ENCODE measurements around the gene KCNMB4. TPM values are rescaled to one million over a fixed set of nuclear protein-coding genes. Genes with fewer than 3 reads are reported as not detected.

The KCNMB4 gene
- polyA plus RNA-seq, 1 of the 3 experiments (the other 2 are of a cell fraction), result 0.74 TPM

DNA sequence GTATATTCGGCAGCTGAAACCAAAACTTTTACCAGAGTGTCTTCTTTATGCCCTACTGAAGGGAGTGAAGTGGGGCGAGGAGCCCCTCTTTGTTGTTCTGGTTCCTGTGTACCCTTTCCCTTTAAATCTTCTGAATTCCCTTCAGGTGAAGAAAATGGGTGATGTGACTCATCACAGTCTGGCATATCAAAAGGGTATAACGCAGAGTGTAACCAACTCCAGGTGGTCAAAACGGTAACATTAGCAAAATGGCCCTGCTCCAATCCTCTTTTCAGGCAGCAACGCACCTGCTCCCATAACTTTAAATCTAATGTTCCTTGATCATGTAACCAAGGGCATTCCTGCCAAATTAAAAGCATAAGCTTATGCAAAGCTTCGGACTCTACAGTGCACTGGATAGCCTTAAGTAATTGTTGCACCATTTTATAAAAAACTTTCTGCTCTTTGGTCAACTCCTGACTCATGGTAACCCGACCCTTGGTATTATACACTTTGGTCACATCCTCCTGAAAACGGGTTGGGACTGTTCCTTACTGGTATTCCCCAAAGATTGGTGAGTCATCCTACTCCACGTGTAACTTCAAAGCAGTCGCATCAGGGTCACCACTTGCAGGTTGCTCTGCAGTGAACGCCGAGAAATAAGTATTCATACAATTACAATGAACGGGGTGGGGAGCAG is 83.1 kb downstream of the KCNMB4 start:
- H3K36me3 ChIP-seq (replicated peaks in 1 of 2; ENCODE audit: control insufficient read depth in 1 of 2, insufficient read depth in 2 of 2, low read length in 1 of 2), result no peaks in the 10 kb centered on the region
- H3K79me2 ChIP-seq (ENCODE audit: insufficient read depth), result no peaks in the 10 kb centered on the region
- no peaks in the 10 kb centered on the region for H3K9me3 ChIP-seq
- H3K27ac ChIP-seq (ENCODE audit: low read depth in 2 of 2, low read length in 1 of 2), result no peak overlapping the region
- no peak overlapping the region for H2AFZ ChIP-seq (ENCODE audit: low read depth)
- TF ChIP-seq RXRA (IDR thresholded peaks at IDR 0.05; ENCODE audit: borderline replicate concordance, low read depth) (no peak), SIN3A (IDR thresholded peaks at IDR 0.05; ENCODE audit: borderline replicate concordance, low read depth, low read length) (no peak), ELF1 (IDR thresholded peaks at IDR 0.05) (no peak), TAF1 (IDR thresholded peaks at IDR 0.05; ENCODE audit: borderline replicate concordance, low read depth, low read length) (no peak), MEF2A (IDR thresholded peaks at IDR 0.05; ENCODE audit: borderline replicate concordance, low read depth) (no peak), EP300 (IDR thresholded peaks at IDR 0.05; ENCODE audit: borderline replicate concordance in 1 of 2, low read depth in 1 of 2, low read length in 1 of 2) (no peak), RAD21 (IDR thresholded peaks at IDR 0.05; ENCODE audit: low read length) (no peak), JUND (IDR thresholded peaks at IDR 0.05) (no peak), GATA2 (CRISPR knock-in tag; IDR thresholded peaks at IDR 0.05) (no peak), FOXM1 (IDR thresholded peaks at IDR 0.05; ENCODE audit: low read depth) (no peak), TEAD4 (IDR thresholded peaks at IDR 0.05; ENCODE audit: borderline replicate concordance, insufficient read depth) (no peak), TCF12 (IDR thresholded peaks at IDR 0.05) (no peak), NRF1 (IDR thresholded peaks at IDR 0.05; ENCODE audit: low read depth, low read length) (no peak)
- TF ChIP-seq, protein P1, sequence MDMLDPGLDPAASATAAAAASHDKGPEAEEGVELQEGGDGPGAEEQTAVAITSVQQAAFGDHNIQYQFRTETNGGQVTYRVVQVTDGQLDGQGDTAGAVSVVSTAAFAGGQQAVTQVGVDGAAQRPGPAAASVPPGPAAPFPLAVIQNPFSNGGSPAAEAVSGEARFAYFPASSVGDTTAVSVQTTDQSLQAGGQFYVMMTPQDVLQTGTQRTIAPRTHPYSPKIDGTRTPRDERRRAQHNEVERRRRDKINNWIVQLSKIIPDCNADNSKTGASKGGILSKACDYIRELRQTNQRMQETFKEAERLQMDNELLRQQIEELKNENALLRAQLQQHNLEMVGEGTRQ (IDR thresholded peaks at IDR 0.05; ENCODE audit: borderline replicate concordance, low read depth, low read length), result no peak
- TF ChIP-seq, protein P2, sequence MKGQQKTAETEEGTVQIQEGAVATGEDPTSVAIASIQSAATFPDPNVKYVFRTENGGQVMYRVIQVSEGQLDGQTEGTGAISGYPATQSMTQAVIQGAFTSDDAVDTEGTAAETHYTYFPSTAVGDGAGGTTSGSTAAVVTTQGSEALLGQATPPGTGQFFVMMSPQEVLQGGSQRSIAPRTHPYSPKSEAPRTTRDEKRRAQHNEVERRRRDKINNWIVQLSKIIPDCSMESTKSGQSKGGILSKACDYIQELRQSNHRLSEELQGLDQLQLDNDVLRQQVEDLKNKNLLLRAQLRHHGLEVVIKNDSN (IDR thresholded peaks at IDR 0.05; ENCODE audit: borderline replicate concordance, low read depth), result no peak
- TF ChIP-seq, protein P3, sequence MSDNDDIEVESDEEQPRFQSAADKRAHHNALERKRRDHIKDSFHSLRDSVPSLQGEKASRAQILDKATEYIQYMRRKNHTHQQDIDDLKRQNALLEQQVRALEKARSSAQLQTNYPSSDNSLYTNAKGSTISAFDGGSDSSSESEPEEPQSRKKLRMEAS (IDR thresholded peaks at IDR 0.05; ENCODE audit: low read depth), result no peak
- no peaks in the 10 kb centered on the region for H3K4me1 ChIP-seq (ENCODE audit: control insufficient read depth in 1 of 2, insufficient read depth in 2 of 2, low read depth in 1 of 2, low read length in 1 of 2)
- ChIA-PET POLR2A (no interaction called here), CTCF (no interaction called here)
- no peaks in the 10 kb centered on the region for H3K27me3 ChIP-seq (ENCODE audit: insufficient read depth)
- H3K4me2 ChIP-seq, result no peak overlapping the region
- DNase-seq, result no peak
- no peak overlapping the region for H3K4me3 ChIP-seq (ENCODE audit: low read depth in 2 of 2, low read length in 1 of 2)
- H4K20me1 ChIP-seq (ENCODE audit: insufficient read depth), result no peaks in the 10 kb centered on the region
- no peak overlapping the region for H3K9ac ChIP-seq
- no peaks in the 10 kb centered on the region for H3K9me2 ChIP-seq
- no peaks in the 10 kb centered on the region for H3F3A ChIP-seq (replicated peaks; ENCODE audit: insufficient read depth)
- WGBS (ENCODE audit: low lambda C conversion rate), result 33% methylated on average over 13 of the region's 13 CpGs

DNA sequence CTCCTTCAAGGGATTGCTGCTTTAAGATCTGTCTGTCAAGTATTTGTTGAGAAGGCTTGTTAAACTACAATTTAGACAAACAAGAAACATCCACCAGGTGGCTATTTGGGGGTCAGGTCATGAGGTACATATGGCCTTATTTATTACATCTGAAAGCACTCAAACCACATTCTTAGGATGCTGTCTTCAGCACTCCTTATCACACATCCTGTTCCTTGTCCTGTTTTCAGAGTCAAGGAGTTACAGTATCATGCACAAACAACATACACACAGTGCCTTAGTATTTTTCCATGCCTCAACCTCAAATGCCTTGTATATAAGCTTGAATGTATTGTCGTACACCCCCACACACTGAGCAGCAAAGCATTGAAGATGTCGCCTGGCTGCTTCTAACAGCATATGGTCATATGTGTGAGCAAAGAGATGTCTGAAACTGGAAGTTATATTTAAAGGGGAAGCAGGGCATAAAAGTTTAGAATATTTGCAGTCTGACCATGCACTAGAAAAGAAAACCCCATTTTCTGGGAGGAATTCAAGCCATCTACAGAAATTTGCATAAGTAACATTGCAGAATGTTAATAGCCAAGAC is 83.8 kb downstream of the KCNMB4 start:
- no peaks in the 10 kb centered on the region for H3K4me1 ChIP-seq (ENCODE audit: control insufficient read depth in 1 of 2, insufficient read depth in 2 of 2, low read depth in 1 of 2, low read length in 1 of 2)
- no peaks in the 10 kb centered on the region for H3K9me2 ChIP-seq
- WGBS (ENCODE audit: low lambda C conversion rate), result 48% methylated on average over 2 of the region's 2 CpGs
- no peaks in the 10 kb centered on the region for H3K27me3 ChIP-seq (ENCODE audit: insufficient read depth)
- H3F3A ChIP-seq (replicated peaks; ENCODE audit: insufficient read depth), result no peaks in the 10 kb centered on the region
- no peak overlapping the region for H3K4me3 ChIP-seq (ENCODE audit: low read depth in 2 of 2, low read length in 1 of 2)
- no peak for DNase-seq
- CTCF ChIA-PET, result no interaction called here
- H3K36me3 ChIP-seq (replicated peaks in 1 of 2; ENCODE audit: control insufficient read depth in 1 of 2, insufficient read depth in 2 of 2, low read length in 1 of 2), result no peaks in the 10 kb centered on the region
- no peak overlapping the region for H3K27ac ChIP-seq (ENCODE audit: low read depth in 2 of 2, low read length in 1 of 2)
- H3K9ac ChIP-seq, result no peak overlapping the region
- H2AFZ ChIP-seq (ENCODE audit: low read depth), result no peak overlapping the region
- H3K9me3 ChIP-seq, result no peaks in the 10 kb centered on the region
- H4K20me1 ChIP-seq (ENCODE audit: insufficient read depth), result no peaks in the 10 kb centered on the region
- TF ChIP-seq POLR2AphosphoS5 (IDR thresholded peaks at IDR 0.05; ENCODE audit: low read depth, low read length), result no peak
- no peak for TF ChIP-seq TCF12 (IDR thresholded peaks at IDR 0.05)
- TF ChIP-seq RXRA (IDR thresholded peaks at IDR 0.05; ENCODE audit: borderline replicate concordance, low read depth), result no peak
- TF ChIP-seq RFX5 (IDR thresholded peaks at IDR 0.05; ENCODE audit: low read length), result no peak
- no peak for TF ChIP-seq EP300 (IDR thresholded peaks at IDR 0.05; ENCODE audit: borderline replicate concordance in 1 of 2, low read depth in 1 of 2, low read length in 1 of 2)
- H3K4me2 ChIP-seq, result no peak overlapping the region
- no peaks in the 10 kb centered on the region for H3K79me2 ChIP-seq (ENCODE audit: insufficient read depth)
- POLR2A ChIA-PET, result no interaction called here
